HG03565 (cell line): Measurements from ENCODE around the gene SLC17A9.
"Not testable (repeated sequence)": the region's sequence is repeated elsewhere in the genome, so short reads cannot be mapped to it uniquely, and the experiment has no call there.

Source experiments
- ATAC-seq: cut with Tn5 transposase; IDR thresholded peaks from one replicate; pipeline ENCODE4 v1.9.1; 2021; ENCODE audit warnings: mild to moderate bottlenecking, moderate library complexity; ENCODE audit not compliant: unreplicated experiment

The SLC17A9 gene

GRCh38 chr20:62953839-62954703 is 1.6 kb downstream of the SLC17A9 start:
- ATAC-seq = peak; percentile 58

- no peak for ATAC-seq
These were observed 3.2 kb downstream of the SLC17A9 start for GRCh38 chr20:62955519-62956386.

- no peak for ATAC-seq
These were observed 4.1 kb downstream of the SLC17A9 start for GRCh38 chr20:62956387-62957135.

DNA sequence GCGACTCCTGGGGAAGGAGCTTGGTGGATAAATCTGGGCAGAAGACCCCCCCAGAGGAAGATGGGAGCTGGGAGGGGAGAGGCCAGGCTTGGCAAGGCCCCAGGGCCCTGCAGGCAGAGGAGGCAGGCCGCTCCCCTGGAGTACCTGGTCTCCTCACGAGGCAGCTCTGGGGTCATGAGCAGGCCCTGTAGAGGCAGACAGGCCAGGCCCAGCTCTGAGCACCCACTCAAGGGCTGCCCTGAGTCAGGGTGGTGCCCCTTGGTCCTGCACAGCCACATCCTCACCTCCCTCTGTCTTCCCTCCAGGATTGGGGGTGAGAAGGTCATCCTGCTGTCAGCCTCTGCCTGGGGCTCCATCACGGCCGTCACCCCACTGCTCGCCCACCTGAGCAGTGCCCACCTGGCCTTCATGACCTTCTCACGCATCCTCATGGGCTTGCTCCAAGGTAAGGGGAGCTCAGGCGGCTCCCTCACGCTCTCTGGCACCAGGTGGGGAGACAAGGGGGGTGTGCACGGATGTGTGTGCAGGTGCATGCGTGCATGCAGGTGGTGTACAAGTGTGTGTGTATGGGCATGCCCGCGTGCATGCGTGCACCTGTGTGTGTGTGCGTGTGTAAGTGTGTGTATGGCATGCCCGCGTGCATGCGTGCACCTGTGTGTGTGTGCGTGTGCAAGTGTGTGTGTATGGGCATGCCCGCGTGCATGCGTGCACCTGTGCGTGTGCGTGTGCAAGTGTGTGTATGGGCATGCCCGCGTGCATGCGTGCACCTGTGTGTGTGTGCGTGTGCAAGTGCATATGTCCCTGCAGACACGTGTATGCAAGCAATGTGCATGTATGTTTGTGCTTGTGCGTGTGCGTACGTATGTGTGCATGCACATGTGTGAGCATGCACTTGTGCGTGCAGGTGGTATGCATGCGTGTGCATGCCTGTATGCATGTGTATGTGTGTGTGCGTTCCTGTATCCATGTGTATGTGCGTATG is 4.9 kb downstream of the SLC17A9 start:
- ATAC-seq = no peak

GRCh38 chr20:62958388-62959100 is 6.0 kb downstream of the SLC17A9 start:
- no peak for ATAC-seq

- no peak for ATAC-seq
These were observed 6.8 kb downstream of the SLC17A9 start for GRCh38 chr20:62959101-62959971.

DNA sequence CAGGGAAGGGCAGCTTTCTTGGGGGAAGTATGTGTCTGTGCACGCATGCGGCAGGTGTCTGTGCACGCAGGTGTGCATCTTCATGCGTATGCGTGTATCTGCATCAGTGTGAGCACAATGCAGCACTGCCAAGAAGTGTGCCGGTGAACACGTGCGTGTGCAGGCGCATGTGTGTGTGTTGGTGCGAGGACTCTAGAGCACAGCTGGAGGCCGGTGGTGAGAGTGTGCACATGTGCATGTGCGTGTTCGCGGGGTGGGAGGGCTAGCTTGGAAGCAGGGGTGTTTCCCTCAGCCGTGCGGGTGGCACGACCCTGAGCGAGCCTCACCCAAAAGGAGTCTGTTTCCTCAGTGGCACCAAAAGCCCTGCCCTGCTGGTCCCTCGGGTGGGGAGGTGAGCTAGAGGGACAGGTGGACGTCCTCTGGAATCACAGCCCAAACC is 7.5 kb downstream of the SLC17A9 start:
- ATAC-seq = no peak

DNA sequence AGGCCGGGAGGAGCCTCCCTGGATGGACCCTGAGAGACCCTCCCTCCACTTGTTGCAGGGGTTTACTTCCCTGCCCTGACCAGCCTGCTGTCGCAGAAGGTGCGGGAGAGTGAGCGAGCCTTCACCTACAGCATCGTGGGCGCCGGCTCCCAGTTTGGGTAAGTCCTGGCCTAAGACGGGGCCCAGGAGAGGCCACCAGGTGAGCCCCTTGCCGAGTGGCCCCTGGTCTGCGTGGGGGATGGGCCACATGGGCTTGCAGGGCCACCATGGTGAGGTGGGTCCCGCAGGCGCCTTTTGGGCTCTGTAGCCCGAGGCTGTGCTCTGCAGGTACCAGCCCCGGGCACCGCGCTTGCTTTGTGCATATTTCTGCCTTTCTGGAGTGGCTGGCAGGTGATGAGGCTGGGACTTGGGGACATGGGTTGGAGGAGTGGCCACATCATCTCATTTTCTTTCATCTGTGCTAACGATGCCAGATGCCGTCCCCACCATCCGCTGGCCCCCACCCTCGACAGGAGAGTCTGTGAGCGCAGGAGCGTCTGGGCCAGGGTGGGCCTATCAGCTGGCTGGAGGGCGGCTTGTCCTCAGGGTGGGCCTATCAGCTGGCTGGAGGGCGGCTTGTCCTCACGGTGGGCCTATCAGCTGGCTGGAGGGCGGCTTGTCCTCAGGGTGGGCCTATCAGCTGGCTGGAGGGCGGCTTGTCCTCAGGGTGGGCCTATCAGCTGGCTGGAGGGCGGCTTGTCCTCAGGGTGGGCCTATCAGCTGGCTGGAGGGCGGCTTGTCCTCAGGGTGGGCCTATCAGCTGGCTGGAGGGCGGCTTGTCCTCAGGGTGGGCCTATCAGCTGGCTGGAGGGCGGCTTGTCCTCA is 8.2 kb downstream of the SLC17A9 start:
- not testable (repeated sequence) for ATAC-seq

DNA sequence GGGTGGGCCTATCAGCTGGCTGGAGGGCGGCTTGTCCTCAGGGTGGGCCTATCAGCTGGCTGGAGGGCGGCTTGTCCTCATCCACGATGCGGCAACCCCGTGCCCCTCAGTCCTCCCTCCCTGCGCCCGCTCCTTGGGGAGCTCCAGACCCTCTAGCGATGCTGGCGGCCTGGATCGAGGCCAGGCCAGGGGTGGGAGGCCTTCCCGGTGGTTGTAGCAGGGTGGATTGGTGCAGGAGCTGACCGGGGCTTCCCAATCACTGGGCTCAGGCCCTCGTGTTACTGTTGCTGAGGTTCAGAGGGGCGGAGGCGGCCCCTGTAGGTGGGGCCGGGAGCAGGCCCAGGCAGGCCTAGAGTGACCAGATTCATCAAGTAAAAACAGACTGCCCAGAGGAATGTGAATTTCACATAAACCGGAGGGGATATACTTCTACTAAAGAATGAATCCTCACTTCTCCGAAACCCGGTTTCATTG is 8.8 kb downstream of the SLC17A9 start:
- no peak for ATAC-seq

DNA sequence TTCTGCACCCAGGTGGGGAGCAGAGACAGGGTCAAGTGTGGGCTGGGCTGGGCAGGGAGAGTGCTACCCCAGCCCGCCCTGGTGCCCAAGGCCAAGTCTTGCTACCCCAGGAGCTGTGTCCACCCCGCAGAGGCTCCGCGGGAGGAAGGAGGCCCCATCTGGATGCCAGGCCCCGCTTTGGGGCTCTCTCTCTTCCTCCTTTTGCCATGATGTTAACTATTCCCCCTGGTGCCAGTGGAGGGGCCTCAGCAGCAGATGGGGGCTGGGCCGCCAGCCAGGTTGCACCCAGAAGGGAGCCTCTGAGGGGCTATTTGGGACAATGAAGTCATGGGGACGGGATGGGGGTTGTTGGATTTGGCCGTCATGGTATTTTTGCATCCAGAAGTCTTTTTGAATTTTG is 9.3 kb downstream of the SLC17A9 start:
- no peak for ATAC-seq

DNA sequence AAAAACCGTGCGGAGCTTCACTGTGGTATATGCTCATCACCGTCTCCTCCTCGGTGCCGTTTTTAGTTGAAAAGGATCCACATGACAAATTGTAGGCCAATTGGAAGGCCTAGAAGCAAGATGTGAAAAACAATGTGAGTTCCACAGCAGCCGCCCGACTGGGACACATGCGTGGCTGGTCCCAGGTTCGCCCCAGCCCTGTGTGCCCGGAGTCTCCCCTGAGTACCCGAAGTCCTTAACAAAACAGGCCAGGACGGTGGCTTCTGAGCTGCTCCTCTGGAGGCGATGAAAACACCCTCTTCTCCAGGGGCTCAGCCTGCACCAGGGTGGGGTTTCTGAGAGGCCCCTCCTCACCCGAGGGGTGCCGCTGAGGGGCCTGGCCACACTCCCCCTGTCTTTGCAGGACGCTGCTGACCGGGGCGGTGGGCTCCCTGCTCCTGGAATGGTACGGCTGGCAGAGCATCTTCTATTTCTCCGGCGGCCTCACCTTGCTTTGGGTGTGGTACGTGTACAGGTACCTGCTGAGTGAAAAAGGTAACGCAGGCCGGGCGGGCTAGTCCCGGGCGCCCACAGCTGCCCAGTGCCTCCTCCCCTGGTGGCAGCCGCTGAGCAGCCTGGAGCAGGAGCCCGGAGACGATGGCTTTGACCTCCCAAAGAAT is 9.8 kb downstream of the SLC17A9 start:
- no peak for ATAC-seq

DNA sequence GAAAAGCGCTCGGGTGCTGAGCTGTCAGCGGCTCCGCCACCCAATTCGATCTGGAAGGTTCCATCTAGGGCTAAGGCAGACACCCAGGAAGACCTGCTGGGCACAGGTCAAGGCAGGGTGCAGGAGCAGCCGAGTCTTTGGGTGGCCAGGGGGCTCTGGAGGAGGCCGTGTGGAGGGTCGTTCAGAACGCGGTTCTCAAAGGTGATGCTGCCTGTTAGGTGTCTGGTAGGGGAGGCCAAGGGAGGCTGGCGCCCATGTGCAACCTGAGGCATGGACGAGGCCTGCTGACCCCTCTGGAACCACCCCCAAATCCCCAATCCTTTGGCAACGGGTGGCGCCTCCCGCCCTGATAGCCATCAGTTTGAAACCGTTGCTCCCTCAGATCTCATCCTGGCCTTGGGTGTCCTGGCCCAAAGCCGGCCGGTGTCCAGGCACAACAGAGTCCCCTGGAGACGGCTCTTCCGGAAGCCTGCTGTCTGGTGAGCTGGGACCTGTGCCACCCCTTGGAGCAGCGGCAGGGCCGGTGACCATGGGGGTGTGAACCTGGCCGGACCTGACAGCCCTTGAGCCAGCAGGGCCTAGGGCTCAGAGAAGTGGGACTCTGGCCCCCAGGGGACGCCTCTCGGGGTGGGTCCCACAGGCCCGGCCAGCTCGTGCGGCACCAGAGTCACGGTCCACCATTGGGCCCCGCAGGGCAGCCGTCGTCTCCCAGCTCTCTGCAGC is 10.5 kb downstream of the SLC17A9 start:
- no peak for ATAC-seq

- ATAC-seq = no peak
These were observed 11.3 kb downstream of the SLC17A9 start for GRCh38 chr20:62963614-62964397.

DNA sequence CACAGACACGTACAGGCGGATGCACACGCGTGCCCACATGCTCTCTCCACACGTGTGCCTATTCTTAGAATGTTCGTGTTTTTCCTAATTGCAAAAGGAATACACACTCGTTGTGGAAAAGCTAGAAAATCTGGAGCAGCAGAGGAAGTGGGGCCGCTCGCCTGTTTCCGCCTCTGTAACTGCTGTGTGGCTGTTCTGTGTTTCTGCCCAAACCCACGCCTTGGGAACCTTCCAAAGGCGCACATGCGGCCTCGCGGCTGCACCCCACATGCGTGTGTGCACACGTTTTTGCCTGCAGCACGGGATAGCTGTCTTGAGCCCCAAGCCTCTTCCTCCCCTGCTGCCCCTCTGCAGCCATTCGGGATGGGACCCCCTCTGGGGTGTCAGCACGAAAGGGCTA is 12.2 kb downstream of the SLC17A9 start:
- no peak for ATAC-seq

GRCh38 chr20:62965363-62965771 is 12.9 kb downstream of the SLC17A9 start:
- ATAC-seq = no peak
